ENCODE data around the gene HES5. TPM values are rescaled to one million over a fixed set of nuclear protein-coding genes. Genes with fewer than 3 reads are reported as not detected.

The HES5 gene
- polyA plus RNA-seq, 5 donors: 0.27 to 0.93 (median 0.43) TPM

- DNase-seq: no peak
Observed at GRCh38 chr1:2516124-2516523, 13.9 kb downstream of the HES5 start.

GRCh38 chr1:2515763-2516080, 14.3 kb downstream of the HES5 start:
- DNase-seq: no peak

- DNase-seq: no peak
Observed at GRCh38 chr1:2514863-2515762, 14.9 kb downstream of the HES5 start.

GRCh38 chr1:2513939-2514652, 16.0 kb downstream of the HES5 start:
- no peak for DNase-seq

- DNase-seq: no peak
Observed at GRCh38 chr1:2512862-2513421, 17.1 kb downstream of the HES5 start.

GRCh38 chr1:2510366-2511155, 19.5 kb downstream of the HES5 start:
- no peak for DNase-seq

- no peak for DNase-seq
Observed at GRCh38 chr1:2509589-2509988, 20.5 kb downstream of the HES5 start.

- DNase-seq: no peak
Observed at GRCh38 chr1:2508751-2509150, 21.3 kb downstream of the HES5 start.

- DNase-seq: no peak
Observed at GRCh38 chr1:2508180-2508579, 21.9 kb downstream of the HES5 start.

- DNase-seq: no peak
Observed at GRCh38 chr1:2507744-2508155, 22.3 kb downstream of the HES5 start.

GRCh38 chr1:2506901-2507565, 23.0 kb downstream of the HES5 start:
- no peak for DNase-seq

- no peak for DNase-seq
Observed at GRCh38 chr1:2506007-2506860, 23.8 kb downstream of the HES5 start.

GRCh38 chr1:2505461-2505994, 24.5 kb downstream of the HES5 start:
- no peak for DNase-seq

- DNase-seq: no peak
Observed at GRCh38 chr1:2504949-2505272, 25.2 kb downstream of the HES5 start.

- peak in 1 of 2 donors; percentile 36 for DNase-seq
Observed at GRCh38 chr1:2504225-2504948, 25.7 kb downstream of the HES5 start.

- DNase-seq: no peak
Observed at GRCh38 chr1:2503554-2504224, 26.4 kb downstream of the HES5 start.

GRCh38 chr1:2502661-2503553, 27.2 kb downstream of the HES5 start:
- no peak for DNase-seq

GRCh38 chr1:2502210-2502609, 27.9 kb downstream of the HES5 start:
- DNase-seq: no peak

Data from right lung (tissue), 5 donors.